Measurements from ENCODE around the gene TMEM9B.

TMEM9B gene

DNA sequence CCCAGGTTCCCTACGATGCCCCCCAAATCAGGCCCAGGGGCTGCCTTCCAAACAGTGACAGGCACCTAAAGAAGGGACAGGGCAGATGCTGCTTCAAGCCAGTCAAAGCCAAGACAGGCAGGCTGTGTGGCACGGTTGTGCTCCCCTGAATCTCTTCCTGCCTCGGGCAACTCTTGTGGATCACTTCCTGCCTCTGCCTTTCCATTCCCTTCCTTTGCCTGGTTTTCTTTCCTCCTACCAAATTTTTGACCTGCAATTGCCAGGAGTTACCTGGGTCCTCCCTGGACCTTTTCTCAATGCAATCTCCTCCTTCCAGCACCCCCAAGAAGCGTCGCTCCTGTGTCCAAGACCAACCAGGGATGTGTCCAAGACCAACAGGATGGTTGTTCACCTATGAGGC, 37.0 kb downstream of the TMEM9B start:
- no peak for DNase-seq

DNA sequence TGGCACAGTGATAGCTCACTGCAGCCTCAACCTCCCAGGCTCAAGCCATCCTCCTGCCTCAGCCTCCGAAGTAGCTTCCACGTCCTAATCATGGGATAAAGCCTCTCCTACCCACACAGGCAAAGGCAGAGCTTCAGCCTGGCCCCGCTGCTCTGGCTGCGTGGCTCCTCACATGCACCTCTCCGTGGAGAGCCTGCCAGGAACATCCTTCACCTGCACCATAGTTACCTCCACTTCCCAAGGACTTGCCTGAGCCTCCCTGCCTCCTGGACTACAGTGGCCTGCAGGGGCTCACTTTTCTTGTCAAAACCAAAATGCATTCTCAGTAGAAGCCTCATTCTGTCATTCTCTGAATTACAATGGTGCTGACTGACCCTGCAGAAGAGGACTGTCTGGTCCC, 38.0 kb downstream of the TMEM9B start:
- DNase-seq = no peak

DNA sequence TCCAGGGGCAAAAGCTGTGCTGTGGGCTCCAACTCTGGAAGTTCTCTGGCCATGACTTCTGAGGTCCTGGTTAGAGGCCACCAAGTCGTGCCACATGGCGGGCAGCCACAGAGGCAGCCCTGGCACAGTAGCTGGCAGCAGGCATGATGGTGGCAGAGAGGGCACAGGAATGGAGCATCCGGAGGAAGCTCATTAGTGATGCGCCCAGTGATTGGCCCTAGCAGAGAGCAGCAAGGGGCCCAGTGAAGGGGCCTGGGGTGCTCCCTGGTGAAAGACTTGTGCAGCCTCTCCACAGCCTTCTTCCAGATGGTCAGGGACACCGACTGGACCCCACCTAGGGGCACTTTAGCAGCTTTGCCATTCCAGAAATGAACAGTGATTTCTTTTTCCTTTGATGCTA, 38.5 kb downstream of the TMEM9B start:
- no peak for DNase-seq

DNA sequence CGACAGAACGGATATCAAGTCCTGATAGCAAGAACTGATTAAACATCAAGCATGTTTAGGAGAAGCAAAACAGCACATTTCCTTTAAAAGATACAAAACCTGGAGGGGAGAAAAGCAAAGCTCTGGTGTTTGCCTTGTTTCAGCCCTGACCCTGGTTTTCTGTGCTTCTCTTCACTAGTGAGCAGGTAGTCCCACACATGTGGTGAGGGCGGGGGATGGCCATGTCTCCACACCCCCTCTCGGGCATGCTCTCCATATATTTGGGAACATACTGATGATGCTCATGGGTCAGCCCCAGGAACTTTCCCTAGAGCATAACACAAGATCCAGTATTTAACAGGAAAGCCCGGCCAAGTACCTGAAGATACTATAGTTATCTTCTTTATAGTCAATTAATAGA, 41.6 kb downstream of the TMEM9B start:
- DNase-seq = no peak

DNA sequence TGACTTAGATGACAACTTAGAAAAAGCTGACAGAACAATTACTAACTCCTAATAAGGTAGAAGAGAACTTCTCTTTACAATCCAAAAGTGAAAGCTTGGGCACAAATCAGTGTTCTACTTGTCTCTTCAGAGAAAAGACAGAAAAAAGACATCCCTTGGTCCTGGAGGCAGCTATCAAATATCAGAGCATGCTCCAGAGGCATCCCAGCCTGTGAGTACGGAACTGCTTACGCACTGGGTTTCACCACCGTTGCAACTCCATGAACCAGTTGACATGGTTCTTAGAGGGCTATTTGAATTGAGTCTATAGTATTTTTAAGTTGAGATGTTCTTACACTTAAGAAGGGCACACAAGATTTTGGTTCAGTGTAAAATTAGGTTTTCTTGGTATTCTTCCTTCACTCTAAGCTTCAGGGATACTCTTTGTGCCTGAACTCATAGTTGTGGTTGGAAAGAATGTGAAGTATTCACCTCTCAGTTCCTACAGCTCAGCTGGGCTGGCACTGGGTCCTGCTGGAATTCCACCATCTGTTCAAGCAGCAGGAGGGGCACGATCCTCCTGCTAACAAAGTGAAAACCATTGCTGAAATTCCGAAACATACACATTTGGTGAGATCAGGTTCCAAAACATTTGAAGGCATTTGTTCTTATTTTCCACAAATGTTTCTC, 47.0 kb downstream of the TMEM9B start:
- no peak for DNase-seq

DNA sequence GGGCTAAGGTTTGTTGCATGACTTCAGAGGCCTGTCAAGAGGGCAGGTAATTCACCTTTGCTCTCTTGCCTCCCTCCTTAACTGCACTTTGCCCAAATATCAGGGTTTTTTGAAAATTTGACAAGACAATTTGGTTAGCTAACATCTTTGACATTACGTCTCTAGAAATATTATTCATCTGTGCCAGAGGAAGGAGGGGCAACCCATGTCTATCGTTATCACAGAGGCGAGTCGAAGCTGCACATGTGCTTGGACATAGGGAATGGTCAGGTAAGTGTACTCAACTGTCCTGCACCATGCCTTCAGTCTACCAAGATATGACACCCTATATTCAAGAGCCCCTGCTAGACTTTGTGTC, 49.6 kb downstream of the TMEM9B start:
- no peak for DNase-seq

DNA sequence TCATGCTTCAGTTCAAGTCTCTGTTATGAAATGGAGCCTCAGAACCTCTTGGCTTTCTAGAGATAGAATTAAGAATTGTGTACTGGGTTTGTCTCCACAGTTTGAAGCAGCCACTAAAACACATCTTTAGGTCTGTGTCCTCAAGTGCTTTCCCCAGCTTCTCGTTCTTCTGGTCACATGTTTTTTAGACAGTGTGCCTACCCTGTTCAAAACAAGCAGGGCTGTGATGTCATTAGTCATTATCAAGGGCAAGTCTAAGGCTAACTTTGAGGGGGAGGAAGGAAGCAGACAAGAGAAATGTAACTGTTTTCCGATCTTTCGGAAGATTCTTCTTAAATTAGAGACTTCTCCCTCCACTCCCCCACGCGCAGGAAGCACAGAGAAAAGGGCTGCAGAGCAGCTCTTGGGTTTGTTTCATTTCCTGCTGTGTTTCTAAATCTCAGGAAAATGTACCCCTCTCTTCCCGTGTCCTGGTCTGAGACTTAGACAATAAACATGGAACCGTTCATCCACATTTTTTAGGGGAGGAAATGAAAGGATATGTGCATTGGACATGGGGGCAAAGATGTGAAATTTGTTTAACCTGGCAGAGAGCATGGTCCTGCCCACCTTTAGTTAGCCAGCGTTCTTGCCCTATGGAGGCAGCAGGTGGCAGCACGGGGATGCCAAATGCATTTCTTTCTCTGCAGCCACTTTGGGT, 50.1 kb downstream of the TMEM9B start:
- peak; percentile 44 for DNase-seq

DNA sequence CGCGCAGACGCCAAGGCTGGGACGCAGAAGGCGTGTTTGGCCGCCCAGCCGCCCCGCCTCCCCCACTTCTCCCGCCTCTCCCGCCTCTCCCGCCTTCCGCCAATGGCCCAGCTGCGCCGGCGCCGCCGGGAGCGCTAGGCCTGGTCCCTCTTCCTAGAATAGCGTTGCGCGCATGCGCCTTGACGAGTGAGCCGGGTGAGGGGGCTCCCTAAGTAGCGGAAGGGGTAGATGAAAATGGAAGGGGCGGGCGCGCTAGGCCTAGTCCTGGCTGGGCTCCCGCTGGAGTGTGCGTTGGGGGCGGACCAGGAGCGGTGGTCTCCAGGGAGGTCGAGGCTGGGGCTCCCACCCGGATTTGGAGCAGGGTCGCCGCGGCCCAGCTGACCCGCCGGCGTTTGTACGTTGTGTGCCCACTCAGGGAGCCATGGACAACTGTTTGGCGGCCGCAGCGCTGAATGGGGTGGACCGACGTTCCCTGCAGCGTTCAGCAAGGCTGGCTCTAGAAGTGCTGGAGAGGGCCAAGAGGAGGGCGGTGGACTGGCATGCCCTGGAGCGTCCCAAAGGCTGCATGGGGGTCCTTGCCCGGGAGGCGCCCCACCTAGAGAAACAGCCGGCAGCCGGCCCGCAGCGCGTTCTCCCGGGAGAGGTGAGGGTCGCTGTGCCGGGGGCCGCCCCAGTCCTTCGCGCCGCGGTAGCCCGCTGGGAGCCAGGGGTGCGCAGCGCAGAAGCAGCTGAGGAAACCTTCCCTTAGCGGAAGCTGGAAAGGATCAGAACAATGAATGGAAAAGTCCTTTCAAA, 53.0 kb downstream of the TMEM9B start, which contains the start of gene AKIP1:
AKIP1 (plus strand) TSS at position 161 of the 795 bp plus-strand sequence; CDS start at position 422, 261 bp downstream.
- peak; percentile 90 for DNase-seq

DNA sequence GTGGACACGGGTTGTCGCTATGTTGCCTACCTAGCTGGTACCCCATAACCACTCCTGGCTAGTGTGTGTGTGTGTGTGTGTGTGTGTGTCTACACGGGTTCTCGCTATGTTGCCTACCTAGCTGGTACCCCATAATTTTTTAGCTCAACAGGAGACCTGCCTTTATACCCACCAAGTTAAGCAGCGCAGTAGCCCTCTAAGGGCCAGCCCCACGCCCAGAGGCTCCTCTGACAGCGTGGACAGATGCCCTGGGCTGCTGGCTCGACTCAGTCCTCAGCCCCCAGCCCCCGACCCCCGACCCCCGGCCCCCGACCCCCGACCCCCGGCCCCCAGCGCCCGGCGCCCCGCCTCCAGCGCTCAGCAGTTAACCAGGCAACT, 53.6 kb downstream of the TMEM9B start:
- DNase-seq = no peak

DNA sequence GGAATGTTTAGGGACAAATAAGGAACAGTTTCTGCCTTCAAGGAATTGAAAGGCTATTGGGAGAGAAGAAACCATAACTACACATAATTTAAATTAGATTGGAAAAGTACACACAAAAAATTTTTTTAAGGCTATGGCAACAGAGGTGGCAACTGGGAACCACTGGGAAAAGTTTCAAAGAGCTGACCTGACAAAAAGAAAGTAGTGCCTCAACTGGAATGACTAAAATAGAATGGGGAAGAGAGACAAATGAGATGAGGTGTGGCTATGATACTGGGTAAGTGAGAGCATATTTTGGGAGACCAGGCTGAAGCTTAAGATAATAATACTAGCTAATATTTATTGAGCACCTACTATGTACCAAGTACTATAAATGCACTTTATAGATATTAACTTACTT, 56.1 kb downstream of the TMEM9B start:
- no peak for DNase-seq

DNA sequence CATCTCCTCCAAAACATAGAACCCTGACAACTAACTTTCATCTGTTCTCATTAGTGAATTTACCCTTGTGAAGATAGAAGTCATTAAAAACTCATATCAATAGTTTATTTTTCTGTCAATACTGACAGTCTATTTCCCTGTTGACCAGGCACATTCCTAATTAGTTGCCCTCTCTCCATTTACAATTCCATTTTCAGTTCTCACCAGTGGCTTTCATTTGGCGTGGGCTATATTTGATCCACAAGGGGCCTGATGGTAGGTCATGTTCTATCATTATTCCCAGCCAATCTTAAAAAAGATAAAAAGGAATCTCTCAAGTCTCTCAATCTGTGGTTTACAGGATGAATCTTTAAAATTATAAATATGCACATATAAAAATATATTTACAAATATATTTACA, 57.1 kb downstream of the TMEM9B start:
- DNase-seq = no peak

DNA sequence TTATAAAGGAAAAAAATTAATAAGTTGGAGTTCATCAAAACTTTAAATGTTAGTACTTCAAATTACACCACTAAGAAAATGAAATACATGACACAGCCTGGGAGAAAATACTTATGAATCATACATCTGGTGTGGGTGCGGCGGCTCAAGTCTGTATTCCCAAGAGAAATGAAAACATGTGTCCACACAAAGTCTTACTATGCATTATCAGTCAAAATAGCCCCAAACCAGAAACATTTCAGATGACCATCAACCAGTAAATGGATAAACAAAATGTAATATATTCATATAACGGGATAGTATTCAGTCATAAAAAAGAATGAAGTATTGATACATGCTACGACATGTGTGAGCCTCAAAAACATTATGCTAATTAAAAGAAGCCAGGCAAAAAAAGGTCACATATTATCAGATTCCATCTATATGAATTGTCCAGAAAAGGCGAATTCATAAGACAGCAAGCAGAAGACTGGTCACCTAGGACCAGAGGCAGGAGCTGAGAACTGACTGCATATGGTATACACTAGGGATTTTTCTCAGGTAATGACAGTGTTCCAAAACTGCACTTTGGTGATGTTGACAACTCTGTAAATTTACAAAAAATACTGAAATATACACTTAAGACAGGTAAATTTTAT, 58.6 kb downstream of the TMEM9B start:
- DNase-seq = no peak

DNA sequence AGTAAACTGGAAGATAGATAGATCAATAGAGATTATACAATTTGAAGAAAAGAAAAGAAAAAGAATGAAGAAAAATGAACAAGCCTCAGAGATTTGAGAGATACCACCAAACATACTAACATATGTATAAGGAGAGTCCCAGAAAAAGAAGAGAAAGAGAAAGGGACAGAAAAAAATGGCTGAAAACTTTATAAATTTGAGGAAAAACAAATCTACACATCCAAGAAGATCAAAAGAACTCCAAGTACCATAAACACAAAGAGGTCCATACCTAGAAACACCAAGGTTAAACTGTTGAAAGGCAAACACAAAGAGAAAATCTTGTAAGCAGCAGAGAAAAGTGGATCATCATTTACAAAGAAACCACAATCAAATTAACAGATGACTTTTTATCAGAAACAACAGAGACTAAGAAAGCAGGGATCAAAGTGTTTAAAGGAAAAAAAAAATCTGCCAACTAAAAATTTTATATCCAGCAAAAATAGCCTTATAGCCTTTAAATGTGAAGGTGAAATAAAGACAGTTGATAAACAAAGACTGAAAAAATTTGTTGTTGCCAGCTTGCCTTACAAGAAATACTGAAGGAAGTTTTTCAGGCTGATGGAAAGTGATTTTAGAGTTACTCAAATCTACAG, 65.0 kb downstream of the TMEM9B start:
- no peak for DNase-seq

Data from stimulated activated CD4-positive, alpha-beta T cell treated with anti-CD3 and anti-CD28 coated beads, Interleukin-4, amount 100 ng/mL, for 24 hours (primary cell).